SKM-1 (cell line): ENCODE results near the gene MSH2.
"Not testable (repeated sequence)": the region's sequence is repeated elsewhere in the genome, so short reads cannot be mapped to it uniquely, and the experiment has no call there.

Experiments
- DNase-seq: peaks from one replicate; lab custom pipeline; 2025; ENCODE audit not compliant: unreplicated experiment; lab: John Stamatoyannopoulos, UW

MSH2 gene

GRCh38 chr2:47406649-47407330 lies 3.8 kb downstream of the MSH2 start:
- DNase-seq: not testable (repeated sequence)

DNA sequence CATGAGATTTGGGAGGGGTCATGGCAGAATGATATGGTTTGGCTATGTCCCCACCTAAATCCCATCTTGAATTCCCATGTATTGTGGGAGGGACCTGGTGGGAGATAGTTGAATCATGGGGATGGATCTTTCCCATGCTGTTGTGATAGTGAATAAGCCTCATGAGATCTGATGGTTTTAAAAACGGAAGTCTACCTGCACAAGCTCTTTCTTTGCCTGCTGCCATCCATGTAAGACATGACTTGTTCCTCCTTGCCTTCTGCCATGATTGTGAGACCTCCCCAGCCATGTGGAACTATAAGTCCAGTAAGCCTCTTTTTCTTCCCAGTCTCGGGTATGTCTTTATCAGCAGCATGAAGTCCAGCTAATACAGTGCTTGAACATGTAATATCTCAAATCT lies 5.0 kb downstream of the MSH2 start:
- not testable (repeated sequence) for DNase-seq

- no peak for DNase-seq
These were observed 11.9 kb downstream of the MSH2 start for GRCh38 chr2:47414682-47415458.

DNA sequence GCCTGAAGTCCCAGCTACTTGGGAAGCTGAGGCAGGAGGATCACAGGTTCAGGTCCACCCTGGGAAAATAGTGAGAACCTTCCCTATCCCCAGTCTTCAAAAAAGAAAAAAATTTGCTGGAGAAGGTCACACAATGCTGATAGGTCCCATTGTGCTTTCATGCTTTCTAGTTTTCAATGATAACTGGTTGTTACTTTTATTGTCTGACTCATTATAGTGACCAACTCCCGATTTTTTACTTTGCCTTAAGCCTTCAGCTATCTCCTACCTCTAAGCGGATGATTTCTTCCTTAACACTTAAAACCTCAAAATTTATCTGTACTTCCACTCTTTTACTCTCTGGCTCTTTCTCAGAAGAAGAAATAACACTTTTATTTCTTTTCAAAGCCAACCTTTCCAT lies 17.3 kb downstream of the MSH2 start:
- DNase-seq: no peak

- DNase-seq: not testable (repeated sequence)
These were observed 17.7 kb downstream of the MSH2 start for GRCh38 chr2:47420683-47421082.

DNA sequence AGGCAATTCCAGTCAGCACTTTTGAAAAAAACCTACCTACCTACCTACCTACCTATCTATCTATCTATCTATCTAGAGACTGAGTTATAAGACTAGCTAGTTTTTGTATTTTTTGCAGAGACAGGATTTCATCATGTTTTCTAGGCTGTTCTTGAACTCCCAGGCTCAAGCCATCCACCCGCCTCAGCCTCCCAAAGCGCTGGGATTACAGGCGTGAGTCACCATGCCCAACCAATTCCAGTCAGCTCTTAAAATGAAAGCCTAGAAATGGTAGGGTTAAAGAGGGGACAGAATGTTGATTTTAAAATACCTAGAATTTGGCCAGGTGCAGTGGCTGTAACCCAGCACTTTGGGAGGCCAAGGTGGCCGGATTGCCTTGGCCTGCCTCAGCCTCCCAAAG lies 19.1 kb downstream of the MSH2 start:
- no peak for DNase-seq

- DNase-seq: no peak
These were observed 19.6 kb downstream of the MSH2 start for GRCh38 chr2:47422560-47422959.

- no peak for DNase-seq
These were observed 23.8 kb downstream of the MSH2 start for GRCh38 chr2:47426786-47427185.

DNA sequence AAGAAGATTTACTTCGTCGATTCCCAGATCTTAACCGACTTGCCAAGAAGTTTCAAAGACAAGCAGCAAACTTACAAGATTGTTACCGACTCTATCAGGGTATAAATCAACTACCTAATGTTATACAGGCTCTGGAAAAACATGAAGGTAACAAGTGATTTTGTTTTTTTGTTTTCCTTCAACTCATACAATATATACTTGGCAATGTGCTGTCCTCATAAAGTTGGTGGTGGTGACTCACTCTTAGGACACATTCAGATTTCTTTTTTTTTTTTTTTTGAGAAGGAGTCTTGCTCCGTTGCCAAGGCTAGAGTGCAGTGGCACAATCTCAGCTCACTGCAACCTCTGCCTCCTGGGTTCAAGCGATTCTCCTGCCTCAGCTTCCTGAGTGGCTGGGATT lies 26.8 kb downstream of the MSH2 start:
- DNase-seq: no peak

DNA sequence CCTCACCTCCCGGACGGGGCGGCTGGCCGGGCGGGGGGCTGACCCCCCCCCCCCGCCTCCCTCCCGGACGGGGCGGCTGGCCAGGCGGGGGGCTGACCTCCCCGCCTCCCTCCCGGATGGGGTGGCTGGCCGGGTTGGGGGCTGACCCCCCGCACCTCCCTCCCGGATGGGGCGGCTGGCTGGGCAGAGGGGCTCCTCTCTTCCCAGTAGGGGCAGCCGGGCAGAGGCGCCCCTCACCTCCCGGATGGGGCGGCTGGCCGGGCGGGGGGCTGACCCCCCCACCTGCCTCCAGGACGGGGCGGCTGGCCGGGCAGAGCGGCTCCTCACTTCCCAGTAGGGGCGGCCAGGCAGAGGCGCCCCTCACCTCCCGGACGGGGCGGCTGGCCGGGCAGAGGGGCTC lies 30.1 kb downstream of the MSH2 start:
- not testable (repeated sequence) for DNase-seq

DNA sequence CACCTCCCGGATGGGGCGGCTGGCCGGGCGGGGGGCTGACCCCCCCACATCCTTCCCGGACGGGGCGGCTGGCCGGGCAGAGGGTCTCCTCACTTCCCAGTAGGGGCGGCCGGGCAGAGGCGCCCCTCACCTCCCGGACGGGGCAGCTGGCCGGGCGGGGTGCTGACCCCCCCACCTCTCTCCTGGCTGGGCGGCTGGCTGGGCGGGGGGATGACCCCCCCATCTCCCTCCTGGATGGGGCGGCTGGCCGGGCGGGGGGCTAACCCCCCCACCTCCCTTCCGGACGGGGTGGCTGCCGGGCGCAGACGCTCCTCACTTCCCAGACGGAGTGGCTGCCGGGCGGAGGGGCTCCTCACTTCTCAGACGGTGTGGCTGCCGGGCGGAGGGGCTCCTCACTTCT lies 30.5 kb downstream of the MSH2 start:
- DNase-seq: not testable (repeated sequence)

- no peak for DNase-seq
These were observed 34.3 kb downstream of the MSH2 start for GRCh38 chr2:47437287-47437686.

DNA sequence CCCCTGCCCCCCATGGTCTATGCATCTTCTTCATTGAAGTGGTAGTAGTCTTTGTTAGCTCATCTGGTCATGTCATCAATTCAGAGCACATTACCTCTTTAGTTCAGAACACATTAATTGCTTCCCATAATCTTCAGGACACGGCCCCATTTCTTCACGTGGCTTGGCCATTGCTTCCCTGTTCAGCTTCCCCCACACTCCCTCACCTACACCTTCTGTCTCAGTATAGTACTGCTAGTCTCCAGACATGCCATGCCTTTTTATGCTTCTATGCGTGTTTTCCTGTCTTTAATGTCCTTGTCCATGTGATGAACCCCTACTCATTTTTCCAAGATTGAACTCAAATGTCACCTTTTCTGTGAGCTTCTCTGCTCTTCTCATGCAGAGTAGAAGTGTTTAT lies 35.1 kb downstream of the MSH2 start:
- DNase-seq: no peak

DNA sequence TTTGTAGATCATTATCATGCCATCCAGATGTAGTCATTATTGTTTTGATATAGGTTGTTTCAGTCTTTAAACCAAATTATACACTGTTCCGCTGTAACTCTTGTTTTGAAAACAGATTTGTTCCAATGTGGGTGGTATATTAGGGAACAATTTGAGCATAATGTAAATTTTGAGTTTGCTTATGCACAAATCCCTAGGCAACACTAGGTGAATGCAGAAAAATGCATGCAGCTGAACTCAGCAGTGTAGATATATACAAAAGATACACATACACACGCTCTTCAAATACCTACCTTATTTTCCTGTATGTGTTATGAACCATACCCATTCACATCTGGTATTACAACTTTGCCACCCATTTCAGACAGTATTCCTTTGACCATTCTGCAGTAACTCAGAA lies 35.8 kb downstream of the MSH2 start:
- no peak for DNase-seq

- DNase-seq: no peak
These were observed 48.8 kb downstream of the MSH2 start for GRCh38 chr2:47451790-47452189.

DNA sequence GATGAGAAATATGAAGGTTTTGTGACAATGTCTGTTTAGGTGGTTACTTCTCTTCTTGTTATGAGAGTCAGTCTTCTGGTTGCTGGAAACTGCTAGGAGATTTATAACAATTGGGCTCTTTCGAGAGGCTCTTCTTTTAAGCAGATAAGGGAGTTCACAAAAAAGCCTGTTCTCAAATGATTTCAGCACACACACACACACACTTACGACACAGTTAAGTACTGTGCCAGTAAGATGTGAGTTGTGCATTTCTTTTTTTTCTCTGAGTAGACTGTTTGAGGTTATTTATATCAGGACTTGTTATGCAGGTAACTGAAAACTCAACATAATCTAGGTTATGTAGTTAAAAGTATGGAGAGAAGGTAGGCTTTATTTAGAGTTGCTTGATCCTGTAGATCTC lies 49.8 kb downstream of the MSH2 start:
- no peak for DNase-seq

DNA sequence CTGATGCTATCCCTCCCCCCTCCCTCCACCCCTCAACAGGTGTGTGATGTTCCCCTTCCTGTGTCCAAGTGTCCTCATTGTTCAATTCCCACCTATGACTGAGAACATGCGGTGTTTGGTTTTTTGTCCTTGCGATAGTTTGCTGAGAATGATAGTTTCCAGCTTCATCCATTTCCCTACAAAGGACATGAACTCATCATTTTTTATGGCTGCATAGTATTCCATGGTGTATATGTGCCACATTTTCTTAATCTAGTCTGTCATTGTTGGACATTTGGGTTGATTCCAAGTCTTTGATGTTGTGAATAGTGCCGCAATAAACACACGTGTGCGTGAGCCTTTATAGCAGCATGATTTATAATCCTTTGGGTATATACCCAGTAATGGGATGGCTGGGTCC lies 51.9 kb downstream of the MSH2 start:
- not testable (repeated sequence) for DNase-seq

DNA sequence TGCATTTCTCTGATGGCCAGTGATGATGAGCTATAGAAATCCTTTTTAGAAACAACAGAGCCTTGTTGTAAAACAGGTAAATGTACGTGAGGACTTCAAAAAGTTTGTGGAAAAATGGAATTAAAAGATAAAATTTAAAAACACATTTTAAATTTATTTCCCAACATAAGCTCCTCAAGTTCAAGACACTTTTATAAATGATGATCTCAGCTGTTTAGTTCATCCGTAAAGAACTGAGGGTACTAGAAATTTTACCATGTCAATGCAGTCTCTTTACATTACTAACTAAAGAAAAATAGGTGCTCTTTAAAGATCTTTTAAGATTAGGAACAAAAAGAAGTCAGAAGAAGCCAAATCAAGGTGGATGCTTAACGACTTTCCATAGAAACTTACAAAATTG lies 52.5 kb downstream of the MSH2 start:
- DNase-seq: no peak

DNA sequence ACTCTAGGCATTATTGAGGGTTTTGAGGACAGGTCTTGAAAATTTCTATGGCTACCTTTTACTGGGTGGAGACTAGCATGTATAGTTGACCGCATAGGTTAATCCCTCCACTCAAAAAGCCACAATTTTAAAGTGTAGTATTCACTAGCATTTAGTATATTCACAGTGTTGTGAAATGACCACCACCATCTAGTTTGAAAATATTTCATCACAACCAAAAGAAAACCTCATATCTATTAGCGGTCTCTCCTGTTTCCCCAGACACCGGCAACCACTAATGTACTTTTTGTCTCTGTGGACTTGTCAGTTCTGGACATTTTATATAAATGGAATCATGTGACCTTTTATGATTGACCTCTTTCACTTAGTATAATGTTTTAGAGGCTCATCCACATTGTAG lies 53.9 kb downstream of the MSH2 start:
- DNase-seq: no peak

DNA sequence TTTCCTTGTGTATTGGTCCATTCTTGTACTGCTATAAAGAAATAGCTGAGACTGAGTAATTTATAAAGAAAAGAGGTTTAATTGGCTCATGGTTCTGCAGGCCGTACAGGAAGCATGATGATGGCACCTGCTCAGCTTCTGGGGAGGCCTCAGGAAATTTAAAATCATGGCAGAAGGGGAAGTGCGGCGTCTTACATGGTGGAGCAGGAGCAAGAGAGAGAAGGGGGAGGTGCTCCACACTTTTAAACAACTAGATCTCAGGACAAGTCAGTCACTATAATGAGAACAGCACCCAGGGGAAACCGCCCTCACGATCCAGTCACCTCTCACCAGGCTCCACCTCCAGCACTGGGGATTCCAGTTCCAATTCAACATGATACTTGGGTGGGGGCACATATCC lies 54.3 kb downstream of the MSH2 start:
- no peak for DNase-seq

DNA sequence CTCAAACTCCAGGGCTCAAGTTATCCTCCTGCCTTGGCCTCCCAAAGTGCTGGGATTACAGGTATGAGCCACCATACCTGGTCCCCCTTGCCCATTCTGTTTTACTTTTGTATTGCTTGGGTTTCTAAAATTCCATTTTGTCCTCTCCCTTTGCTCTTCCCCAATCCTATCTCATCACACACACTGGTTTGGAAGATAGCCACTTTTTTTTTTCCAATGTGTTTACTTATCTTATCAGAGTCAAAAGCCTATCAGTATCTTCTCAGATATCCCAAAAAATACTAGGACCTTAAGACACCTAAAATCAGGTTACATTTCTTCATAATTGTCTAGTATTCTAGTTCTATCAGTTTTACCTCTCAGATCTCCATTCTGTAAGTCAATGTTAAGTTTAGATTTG lies 56.1 kb downstream of the MSH2 start:
- DNase-seq: no peak

DNA sequence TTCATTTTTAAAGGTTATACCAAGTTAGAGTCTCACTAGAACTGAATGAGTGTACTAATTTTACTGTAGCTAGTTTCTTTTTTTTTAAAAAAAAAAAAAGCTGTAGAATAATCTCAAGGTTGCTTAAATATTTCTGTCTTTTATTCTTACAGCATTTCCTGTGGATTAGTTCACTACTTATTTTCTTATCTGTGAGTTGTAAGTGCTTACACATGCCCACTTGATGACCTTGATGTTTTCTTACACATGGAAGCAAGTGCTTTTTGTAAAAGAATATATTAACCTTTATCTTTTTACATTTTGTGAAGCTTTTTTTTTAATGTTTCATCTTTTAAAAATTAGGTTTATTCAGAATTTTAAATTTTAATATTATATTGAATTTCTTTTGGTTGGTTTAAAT lies 57.8 kb downstream of the MSH2 start:
- no peak for DNase-seq
